ENCODE measurements around the gene PIP4K2B. TPM values are rescaled to one million over a fixed set of nuclear protein-coding genes. Genes with fewer than 3 reads are reported as not detected.

Gene PIP4K2B
- total RNA-seq (2021; fragmentation: NEBNext Ultra II Directional; extraction: Animal tissue kit (Norgen Biotek cat#: 25700)): 10 to 100 TPM; 48.7 to 61.8 (median 55.5) TPM
- long read RNA-seq, full-length matches to known transcripts: 4 of 21 reads
- long read RNA-seq, partial matches to known transcripts: 2 of 21 reads
- long read RNA-seq, other reads (novel, unspliced or antisense): 15 of 21 reads

GRCh38 chr17:38799501-38800236, at the start of gene PIP4K2B:
TSS of gene PIP4K2B (minus strand) at chr17:38799556. CDS start at chr17:38799424, 132 bp downstream.
- H3K4me3 Mint-ChIP-seq: peak within 1 kb of the TSS; percentile 96
- peaks cover 3% of the 10 kb centered on the region; the same call in 1 of the 2 replicates for H3K27me3 Mint-ChIP-seq (ENCODE audit: insufficient read depth)
- H3K9me3 Mint-ChIP-seq: no peaks in the 10 kb centered on the region
- peak; percentile 96 for DNase-seq
- peaks cover 38% of the 10 kb centered on the region for H3K4me1 Mint-ChIP-seq (ENCODE audit: low read depth)
- TF ChIP-seq, protein P1, sequence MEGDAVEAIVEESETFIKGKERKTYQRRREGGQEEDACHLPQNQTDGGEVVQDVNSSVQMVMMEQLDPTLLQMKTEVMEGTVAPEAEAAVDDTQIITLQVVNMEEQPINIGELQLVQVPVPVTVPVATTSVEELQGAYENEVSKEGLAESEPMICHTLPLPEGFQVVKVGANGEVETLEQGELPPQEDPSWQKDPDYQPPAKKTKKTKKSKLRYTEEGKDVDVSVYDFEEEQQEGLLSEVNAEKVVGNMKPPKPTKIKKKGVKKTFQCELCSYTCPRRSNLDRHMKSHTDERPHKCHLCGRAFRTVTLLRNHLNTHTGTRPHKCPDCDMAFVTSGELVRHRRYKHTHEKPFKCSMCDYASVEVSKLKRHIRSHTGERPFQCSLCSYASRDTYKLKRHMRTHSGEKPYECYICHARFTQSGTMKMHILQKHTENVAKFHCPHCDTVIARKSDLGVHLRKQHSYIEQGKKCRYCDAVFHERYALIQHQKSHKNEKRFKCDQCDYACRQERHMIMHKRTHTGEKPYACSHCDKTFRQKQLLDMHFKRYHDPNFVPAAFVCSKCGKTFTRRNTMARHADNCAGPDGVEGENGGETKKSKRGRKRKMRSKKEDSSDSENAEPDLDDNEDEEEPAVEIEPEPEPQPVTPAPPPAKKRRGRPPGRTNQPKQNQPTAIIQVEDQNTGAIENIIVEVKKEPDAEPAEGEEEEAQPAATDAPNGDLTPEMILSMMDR (IDR thresholded peaks at IDR 0.05): no peak
- peak within 1 kb of the TSS; percentile 92 for H3K27ac Mint-ChIP-seq
- peaks cover 49% of the 10 kb centered on the region for H3K36me3 Mint-ChIP-seq (ENCODE audit: low read depth)

GRCh38 chr17:38848557-38848891, 49.2 kb upstream of the PIP4K2B start:
- peaks cover 46% of the 10 kb centered on the region for H3K4me1 Mint-ChIP-seq (ENCODE audit: low read depth)
- H3K9me3 Mint-ChIP-seq: peaks cover 7% of the 10 kb centered on the region; the same call in 1 of the 2 replicates
- peaks cover 9% of the 10 kb centered on the region for H3K27me3 Mint-ChIP-seq (ENCODE audit: insufficient read depth)
- no peak overlapping the region for H3K4me3 Mint-ChIP-seq
- no peak for DNase-seq
- peaks cover 56% of the 10 kb centered on the region for H3K36me3 Mint-ChIP-seq (ENCODE audit: low read depth)
- H3K27ac Mint-ChIP-seq: no peak overlapping the region
- TF ChIP-seq, protein P1 (IDR thresholded peaks at IDR 0.05): no peak

- Mint-ChIP-seq H3K9me3 (no peaks in the 10 kb centered on the region), H3K4me3 (no peak overlapping the region), H3K4me1 (ENCODE audit: low read depth) (peaks cover 21% of the 10 kb centered on the region), H3K36me3 (ENCODE audit: low read depth) (peaks cover 16% of the 10 kb centered on the region), H3K27ac (no peak overlapping the region; the same call in 1 of the 2 replicates), H3K27me3 (ENCODE audit: insufficient read depth) (peaks cover 4% of the 10 kb centered on the region; the same call in 1 of the 2 replicates)
- peak; percentile 41 for DNase-seq
- TF ChIP-seq, protein P1 (IDR thresholded peaks at IDR 0.05): no peak
These were observed 45.0 kb upstream of the PIP4K2B start for GRCh38 chr17:38844261-38844757.

DNA sequence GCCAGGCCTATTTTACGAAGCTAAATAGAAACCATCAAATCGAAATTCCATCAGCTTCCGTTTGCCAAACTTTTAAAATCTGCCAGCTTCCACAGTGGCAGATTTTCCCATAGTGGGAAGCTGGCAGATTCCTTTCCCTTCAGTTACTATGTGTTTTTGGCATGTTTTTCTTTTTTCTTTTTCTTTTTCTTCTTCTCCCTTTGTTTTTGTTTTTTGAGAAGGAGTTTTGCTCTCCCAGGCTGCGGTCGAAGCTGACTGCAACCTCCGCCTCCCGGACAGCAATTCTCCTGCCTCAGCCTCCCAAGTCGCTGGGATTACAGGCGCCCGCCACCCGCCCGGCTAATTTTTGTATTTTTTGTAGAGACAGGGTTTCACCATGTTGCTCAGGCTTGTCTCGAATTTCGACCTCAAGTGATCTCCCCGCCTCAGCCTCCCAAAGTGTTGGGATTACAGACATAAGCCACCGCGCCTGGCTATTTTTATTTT, 26.4 kb upstream of the PIP4K2B start:
- TF ChIP-seq, protein P1 (IDR thresholded peaks at IDR 0.05): no peak
- Mint-ChIP-seq H3K9me3 (no peaks in the 10 kb centered on the region), H3K27ac (peak overlapping the region; percentile 100), H3K4me1 (ENCODE audit: low read depth) (peaks cover 20% of the 10 kb centered on the region), H3K4me3 (peak overlapping the region; percentile 100), H3K27me3 (ENCODE audit: insufficient read depth) (peaks cover 13% of the 10 kb centered on the region), H3K36me3 (ENCODE audit: low read depth) (peaks cover 14% of the 10 kb centered on the region)
- DNase-seq: no peak

DNA sequence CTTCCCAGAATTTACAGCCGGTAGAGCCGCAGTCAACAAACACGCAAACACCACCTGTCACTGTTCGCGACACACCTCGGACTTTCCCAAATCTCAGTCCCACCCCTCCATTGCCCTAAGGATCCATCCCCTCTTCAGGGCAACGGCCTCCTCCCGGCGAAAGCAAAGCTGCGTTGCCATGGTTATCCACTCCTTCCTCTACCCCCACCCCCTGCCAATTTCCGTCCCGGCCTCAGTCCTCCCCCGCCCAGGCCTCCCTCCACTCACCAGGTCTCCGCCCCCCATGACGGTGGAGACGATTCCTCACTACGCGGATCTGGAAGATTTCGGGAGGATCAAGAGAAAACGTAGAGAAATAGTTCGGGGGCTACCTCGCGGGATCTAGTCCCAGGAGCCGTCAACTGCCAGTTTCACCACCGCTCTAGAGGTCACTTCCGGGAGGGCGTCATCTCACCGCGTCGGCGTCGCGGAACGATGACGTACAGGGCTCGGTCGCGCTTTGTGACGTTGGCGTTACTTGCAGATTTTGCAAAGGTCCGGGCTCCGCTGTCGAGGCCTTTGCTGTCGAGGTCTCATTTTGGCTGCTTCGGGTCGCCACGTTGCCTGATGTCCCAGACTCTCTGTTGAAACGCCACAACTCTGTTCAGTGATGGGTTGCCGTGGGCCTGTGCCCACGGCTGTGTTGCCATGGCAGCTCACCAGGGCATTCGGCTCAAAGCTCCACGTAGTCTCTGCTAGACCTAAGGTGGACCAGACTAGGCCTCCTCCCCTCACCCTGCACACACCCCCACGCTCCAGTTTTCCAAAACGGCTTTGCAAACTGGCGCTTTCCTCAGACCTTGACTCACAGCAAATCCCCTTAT, 25.8 kb upstream of the PIP4K2B start, which contains the start of gene CWC25:
Gene CWC25 (minus strand): TSS at position 423 of the 863 bp plus-strand sequence. CDS start 138 bp downstream, at position 285.
- H3K4me1 Mint-ChIP-seq (ENCODE audit: low read depth): peaks cover 20% of the 10 kb centered on the region
- DNase-seq: peak; percentile 95
- peaks cover 20% of the 10 kb centered on the region for H3K36me3 Mint-ChIP-seq (ENCODE audit: low read depth)
- TF ChIP-seq, protein P1 (IDR thresholded peaks at IDR 0.05): no peak
- peaks cover 17% of the 10 kb centered on the region for H3K27me3 Mint-ChIP-seq (ENCODE audit: insufficient read depth)
- peak within 1 kb of the TSS; percentile 100 for H3K4me3 Mint-ChIP-seq
- no peaks in the 10 kb centered on the region for H3K9me3 Mint-ChIP-seq
- peak within 1 kb of the TSS; percentile 100 for H3K27ac Mint-ChIP-seq
